NCI-H345 treated with DMSO at 0.1 percent for 48 hours (cell line): ENCODE measurements around the gene ZFAND2A.
"Not testable (repeated sequence)": the region's sequence is repeated elsewhere in the genome, so short reads cannot be mapped to it uniquely, and the experiment has no call there.

Experiments used
- DNase-seq: peaks from one replicate; lab custom pipeline; 2025; ENCODE audit not compliant: unreplicated experiment; lab: John Stamatoyannopoulos, UW

ZFAND2A gene

DNA sequence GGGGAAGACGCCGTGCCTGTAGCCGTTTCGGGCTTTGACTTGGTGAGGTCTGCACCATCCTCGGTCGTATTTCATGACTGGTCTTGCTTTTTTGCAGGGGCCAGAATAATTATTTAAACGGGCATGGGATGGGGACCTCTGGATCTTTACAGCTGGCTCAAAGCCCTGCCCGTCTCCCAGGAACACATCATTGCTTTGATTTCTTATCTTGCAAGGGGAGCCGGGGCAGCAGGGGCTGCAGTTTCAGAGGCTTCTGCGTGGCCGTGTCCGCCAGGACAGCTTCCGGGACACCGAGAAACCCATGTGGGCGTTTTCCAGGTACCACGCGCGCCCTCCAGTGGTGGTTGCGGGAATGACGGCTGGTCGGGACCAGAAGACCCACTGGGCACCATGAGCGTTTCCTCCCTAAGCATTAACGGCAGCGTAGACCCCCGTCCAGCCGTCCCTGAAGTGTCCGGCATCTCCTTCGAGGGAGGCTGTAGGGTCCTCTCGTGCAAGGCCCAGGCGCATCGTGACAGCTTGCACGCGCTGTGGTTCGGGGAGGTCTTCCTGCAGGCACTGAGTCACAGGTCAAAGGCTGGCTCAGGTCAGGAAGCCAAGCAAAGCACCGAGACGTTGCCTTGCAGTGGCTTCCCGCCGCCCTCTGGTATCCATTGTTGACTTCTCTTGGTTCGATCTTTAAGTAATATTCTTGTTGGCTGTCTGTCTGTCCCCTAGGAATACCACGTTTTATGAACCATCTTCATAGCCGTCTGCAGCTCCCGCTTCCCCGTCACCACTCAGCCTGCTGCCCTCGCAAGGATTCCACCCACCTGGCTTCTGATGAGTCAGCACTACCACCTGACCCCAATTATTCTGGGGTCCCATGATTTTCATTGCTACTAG lies 16.2 kb upstream of the ZFAND2A start:
- peak; percentile 38 for DNase-seq

DNA sequence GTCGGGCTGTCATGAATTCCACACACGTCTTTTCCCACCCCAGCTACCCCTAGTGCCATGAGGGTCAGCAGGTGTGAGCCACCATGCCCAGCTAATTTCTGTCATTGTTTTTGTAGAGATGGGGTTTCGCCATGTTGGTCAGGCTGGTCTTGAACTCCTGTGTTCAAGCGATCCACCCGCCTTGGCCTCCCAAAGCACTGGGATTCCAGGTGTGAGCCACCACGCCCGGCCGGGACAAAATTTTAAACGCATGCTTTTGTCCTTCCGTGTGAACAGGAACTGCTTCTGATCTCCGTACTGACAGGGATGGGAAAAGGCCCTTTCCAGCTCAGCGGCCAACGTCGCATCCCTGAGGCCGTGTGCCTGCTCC lies 15.6 kb upstream of the ZFAND2A start:
- no peak for DNase-seq

DNA sequence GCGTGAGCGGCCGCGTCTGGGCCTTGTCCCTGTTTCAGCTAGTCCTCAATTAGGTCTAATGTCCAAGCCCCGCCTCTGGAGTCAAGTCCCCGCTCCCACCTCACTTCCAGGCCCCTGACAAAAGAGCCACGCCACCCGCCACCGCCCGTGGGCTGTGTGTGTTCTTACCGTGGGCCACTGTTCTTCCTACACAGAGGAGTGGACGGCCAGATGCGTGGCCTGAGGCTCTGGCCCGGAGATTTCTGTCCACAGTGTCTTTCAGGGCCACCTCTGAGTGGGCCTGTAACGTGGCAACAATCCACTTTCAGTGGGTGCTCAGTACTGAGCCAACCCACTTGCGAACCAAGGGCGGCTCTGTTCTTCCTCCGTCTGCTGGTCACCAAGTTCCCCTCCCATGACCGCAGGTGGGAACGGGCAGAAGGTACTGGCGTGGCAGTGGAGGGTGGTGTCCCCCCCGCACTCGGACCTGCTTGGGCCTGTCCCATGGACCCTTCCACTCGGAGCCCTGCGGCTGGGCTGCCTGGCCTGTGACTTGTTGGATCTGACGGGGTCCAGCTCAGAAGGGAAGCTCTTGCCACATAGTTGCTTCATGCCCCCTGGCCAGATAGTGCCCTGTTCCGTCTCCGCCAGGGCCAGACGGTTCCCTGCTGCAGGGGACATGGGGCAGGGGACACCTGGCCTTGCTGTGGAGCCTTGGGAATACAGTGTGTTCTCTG lies 15.0 kb upstream of the ZFAND2A start:
- DNase-seq: no peak

DNA sequence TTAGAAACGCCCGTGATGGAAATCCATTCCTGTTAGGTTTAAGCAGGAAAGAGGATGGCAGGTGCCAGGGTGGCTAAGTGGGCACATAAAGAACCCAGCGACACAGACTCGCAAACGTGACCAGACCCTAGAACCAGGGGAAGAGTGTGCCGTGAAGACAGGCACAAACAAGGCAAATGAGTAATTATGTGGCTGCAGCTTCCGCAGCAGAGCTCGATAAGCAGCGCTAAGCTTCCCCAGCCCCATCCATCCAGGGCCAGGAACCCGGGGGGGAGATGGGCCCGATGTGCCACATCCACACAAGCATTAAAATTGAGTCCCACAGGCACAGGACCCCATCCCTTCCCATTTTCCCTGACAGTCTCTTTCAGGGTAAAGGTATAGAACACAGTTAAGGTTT lies 14.0 kb upstream of the ZFAND2A start:
- no peak for DNase-seq

DNA sequence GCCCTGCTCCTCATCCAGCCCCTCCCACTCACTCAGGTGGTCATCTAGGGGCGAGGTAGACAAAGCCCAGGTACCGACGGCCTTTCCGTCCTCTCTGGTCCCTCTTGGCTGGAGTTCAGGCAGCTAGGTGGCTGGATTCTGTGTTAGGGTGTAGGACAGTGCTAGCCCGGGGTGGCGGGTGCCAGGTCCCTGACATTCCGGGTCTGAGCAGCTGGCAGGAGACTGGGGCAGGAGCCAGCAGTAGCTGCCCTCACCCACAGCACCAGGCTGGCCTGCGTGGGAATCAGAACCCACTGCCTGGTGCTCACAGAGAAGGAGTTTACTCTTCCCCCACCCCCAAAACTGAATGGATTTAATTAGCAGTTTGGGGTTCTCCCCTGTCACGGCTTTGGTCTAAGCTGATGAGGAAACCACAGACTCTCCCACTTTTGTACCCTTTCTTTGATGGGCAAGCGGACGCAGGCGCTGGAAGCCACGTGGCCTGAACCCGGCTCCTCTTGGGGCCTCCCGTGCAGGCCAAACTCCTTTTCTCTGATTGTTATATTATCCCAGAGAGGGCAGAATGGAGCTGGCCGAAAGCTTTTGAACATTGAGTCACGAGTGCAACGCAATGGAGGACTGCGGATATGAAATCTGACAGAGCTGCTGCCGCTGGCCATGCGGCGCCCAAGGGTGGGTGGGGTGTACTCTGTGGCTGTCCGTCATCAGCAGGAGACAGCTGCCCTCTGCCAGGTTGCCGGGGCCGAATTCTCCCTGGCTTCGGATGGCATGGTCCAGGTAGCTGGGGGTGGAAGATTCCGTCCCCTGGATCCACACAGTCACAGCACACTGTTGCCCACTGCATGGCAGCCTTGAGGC lies 12.9 kb upstream of the ZFAND2A start:
- no peak for DNase-seq

DNA sequence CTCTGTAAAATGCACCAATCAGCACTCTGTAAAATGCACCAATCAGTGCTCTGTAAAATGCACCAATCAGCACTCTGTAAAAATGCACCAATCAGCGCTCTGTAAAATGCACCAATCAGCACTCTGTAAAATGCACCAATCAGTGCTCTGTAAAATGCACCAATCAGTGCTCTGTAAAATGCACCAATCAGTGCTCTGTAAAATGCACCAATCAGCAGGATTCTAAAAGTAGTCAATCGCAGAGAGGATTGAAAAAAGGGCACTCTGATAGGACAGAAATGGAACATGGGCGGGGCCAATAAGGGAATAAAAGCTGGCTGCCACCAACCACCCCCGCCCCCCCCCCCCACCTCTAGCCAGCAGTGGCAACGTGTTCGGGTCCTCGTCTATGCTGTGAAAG lies 11.5 kb upstream of the ZFAND2A start:
- DNase-seq: not testable (repeated sequence)

DNA sequence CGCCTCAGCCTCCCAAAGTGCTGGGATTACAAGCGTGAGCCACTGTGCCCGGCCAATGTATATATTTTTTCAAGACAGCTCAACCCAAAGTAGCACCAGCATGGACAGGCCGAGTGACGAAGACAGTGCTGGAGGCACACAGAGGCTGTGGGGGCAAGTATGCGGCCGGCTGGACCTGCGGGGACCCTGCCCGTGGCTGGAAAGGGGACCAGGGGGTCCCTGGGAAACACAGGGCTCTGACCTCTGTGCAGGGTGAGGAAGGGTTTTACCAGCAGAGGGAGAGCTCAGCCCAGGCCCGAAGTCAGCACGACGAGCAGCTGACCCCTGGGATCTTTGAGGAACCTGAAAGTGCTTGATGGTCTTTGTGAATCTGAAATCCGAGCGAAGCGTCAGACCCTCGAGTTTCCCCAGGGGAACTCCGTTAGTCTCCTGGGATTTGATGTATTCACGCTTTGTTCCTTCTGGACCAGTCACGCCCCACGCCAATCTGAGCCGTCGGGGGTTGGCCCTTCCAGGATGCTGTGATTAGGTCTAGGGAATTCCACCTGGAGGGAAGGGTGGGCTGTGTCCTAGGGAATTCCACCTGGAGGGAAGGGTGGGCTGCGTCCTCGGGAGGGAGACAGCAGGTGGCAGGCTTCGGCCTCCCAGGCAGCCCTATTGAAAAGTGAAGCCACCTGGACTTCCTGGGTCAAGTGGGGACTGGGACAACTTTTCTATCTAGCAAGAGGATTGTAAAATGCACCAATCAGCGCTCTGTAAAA lies 10.9 kb upstream of the ZFAND2A start:
- no peak for DNase-seq

DNA sequence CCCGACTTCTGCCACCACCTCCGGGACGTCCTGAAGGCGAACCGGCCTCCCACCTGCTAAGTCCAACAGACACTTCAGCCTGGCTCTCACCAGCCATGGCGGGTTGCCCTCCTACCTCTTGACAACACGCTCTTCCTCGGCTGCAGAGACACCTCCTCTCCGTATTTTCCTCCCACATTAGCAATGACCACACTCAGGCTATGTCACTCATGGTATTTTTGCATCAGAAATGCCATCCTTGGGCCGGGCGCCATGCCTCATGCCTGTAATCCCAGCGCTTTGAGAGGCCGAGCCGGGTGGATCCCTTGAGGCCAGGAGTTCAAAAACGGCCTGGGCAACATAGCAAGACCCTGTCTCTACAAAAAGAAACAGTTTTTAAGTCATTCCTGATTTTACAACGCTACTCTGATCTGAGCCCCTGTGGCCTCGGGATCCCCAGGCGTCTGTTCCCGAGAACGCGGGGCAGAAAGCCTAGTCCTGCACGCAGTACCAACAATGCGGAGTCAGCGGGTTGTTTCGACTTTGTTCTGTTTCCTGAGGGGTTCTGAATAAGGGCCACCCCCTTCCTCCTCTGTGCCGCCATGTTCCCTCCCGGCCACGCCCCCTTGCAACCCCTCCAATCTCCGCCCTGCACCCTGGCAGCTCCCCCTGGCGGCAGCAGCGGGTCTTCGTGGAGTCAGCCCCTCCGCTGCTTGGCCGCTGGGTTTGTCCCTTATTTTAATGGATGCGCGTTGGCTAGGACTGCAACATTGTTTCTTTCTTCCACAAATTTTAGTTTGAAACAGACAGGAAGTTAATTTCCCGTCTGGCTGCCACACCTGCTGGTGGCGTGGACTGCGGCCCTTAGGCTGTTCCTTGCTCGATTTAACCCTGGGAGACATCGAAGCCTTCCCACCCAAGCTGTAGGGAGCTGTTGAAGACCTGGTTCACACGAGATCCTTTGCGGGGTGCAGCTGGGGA lies 9.7 kb upstream of the ZFAND2A start:
- DNase-seq: peak; percentile 74

DNA sequence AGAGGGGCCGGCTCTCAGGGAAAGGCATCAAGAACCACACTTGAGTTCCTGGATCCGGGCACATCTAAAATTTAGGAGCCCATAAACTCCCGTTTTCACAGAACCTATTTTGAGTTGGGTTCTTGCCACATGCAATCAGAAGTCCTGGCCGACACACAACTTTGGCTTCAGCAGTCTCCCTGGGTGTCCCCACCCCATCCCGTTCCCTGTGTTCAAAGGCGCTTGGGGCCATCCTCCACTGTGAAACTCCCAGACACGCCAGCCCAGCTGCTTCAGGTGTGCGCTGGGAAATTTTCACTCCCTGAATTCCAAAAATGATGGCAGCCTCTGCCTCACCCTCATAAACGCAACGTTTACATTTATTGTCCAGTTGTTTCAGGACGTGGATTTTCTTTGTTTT lies 8.4 kb upstream of the ZFAND2A start:
- no peak for DNase-seq

DNA sequence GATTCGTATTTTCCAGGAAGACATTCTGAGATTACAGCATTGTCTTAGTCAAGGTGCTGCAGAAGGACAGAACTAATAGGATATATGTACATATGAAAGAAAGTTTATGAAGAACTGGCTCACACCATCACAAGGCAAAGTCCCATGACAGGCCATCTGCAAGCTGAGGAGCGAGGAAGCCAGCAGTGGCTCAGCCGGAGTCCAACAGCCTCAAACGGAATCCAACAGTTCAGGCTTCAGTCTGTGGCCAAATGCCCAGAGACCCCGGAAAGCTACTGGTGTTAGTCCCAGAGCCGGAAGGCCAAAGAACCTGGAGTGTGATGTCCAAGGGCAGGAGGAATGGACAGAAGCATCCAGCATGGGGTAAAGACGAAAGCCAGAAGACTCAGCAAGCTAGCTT lies 4.4 kb upstream of the ZFAND2A start:
- DNase-seq: no peak

DNA sequence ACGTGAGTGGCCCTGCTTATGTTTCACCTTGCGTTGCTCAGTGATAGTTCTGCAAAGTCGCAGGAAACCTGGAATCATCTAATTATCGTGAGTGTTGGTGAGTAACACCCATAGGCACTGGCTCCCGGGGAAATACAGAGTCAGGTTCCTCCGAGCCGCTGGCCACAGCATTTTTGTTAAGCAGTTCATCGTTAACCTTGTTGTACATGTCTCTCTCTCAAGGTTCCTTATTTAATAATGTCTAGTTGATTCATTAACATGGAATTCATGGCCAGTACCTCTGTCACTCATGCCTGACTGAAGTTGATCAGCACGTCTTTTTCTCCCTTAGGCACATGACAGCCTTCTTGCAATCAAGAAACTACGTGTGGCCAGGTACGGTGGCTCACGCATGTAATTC lies 3.1 kb upstream of the ZFAND2A start:
- DNase-seq: no peak

DNA sequence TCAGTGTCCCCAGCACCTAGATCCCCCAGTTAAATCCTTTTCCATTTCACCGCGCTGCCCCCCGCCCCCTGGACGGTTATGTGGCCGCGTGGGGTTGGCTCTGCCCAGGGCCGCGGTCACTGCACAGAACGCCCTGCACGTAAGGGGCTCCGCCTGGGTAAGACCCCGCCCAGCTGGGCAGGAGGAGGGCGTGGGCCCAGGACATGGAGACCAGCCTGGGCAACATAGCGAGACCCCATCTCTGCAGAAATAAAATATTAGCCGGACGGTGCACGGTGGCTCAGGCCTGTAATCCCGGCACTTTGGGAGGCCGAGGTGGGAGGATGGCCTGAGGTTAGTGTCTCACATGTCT lies 650 bp upstream of the ZFAND2A start:
- no peak for DNase-seq

DNA sequence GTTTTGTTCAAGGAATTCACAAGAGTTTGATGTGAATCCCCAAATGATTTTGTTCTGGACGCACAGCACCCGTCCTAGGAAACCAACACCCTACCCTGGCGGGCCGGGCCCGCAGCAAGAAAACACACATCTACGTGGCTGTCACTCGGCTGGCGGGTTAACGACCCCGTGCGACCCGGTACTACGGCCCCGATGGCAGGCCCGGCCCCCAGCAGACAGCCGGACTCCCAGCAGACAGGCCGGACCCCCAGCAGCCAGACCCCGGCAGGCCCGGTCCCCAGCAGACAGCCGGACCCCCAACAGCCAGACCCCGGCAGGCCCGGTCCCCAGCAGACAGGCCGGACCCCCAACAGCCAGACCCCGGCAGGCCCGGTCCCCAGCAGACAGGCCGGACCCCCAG lies 765 bp downstream of the ZFAND2A start:
- DNase-seq: not testable (repeated sequence)

DNA sequence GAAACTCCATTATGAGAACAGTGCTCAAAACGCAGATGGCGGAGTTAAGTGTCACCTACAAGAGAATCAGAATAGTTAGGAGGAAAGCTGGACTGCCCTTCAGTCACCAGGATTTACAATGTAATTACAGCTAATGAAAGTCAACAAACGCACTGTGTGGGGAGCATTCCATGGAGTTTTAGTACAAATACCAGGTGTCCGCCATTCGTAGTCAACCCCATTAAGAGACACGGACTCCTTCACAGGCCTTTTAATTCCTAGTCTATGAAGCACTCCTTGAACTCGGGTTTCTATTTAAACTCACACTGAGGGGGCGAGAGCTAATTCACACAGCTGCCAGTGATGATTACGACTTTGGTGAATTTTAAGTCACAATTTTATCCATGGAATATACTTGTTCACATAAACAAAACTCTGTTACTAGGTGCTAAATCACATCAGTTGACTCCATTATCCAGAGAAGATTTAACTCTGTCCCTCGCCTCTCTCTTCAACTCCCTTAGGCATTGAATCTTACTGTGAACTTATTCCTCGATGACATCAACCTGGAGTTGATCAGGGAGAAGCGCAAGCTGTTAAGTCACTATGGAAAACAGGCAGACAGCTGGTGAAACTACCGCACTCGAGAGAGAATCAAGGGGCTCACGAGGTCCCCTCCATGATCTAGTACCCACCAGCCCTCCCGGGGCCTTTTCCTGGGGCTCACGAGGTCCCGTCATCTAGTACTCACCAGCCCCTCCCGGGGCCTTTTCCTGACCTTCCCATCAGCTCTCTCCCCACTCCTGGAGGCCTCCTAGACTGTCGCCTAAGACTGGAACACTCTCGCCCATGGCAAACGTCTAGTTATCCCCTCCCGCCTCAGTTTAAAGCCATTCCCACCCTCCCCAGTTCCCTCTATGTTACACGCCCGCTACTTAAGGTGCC lies 1.5 kb downstream of the ZFAND2A start:
- no peak for DNase-seq

DNA sequence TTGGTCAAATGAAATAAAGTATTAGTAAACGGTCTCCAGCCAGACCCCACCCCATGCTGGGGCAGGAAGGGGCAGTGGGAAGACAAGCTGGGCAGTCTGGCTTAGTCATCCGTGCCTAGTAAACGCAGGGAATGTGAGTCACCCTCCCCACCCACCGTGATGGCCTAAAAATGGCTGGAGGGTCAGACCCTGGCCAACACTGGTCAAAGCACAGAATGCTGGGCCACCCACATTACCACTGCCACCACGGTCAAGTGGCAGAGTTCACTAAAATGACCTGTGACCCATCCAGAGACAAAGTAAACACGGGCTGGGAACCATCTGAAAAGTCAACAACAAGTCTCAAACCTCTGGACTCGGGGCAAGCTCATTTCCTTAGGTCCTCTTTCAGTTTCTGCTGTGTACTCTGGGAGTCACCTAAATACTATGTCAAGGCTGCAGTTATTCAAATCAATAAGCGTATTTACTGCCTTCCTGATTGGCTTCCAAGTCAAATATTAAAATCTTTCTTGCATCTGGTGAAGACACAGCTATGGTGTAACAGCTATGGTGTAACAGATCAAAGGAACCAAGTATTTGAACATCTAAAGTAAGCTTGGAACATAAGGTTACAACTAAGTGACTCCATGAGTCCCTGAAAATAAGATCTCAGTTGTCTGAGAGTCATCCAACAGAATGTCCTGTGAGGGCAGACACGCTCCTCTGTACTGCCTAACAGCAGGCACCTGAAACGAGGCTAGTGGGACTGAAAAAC lies 3.0 kb downstream of the ZFAND2A start:
- no peak for DNase-seq

DNA sequence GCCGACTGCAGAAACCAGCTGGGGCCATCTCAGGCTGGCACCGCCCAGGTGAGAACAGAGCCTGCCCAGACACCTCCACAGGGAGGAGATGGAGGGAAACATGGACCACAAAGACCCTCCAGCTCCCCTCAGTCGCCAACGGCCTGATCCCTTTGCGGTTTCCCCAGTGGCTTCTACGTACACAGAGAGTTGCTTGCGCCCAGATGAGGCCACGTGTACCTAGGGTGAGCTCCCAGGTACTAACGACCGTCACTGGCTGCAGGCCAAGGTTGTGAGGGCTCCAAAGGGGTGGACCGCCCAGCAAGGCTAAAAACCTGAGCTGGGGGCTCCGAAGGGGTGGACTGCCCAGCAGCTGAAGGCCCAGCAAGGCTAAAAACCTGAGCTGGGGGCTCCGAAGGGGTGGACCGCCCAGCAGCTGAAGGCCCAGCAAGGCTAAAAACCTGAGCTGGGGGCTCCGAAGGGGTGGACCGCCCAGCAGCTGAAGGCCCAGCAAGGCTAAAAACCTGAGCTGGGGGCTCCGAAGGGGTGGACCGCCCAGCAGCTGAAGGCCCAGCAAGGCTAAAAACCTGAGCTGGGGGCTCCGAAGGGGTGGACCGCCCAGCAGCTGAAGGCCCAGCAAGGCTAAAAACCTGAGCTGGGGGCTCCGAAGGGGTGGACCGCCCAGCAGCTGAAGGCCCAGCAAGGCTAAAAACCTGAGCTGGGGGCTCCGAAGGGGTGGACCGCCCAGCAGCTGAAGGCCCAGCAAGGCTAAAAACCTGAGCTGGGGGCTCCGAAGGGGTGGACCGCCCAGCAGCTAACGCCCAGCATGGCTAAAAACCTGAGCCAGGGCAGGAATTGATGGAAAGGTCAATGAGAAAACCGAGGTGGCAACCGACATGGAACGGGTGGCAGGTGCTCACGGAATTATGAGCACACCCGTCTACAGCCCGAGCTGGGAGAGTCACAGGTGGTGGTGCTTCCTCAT lies 3.9 kb downstream of the ZFAND2A start:
- DNase-seq: not testable (repeated sequence)
